MM.1S (cell line): ENCODE data around the gene KSR1.
"Not testable (repeated sequence)": the region's sequence is repeated elsewhere in the genome, so short reads cannot be mapped to it uniquely, and the experiment has no call there.

Experiments used
- DNase-seq: peaks from one replicate; pipeline ENCODE4 v3.0.0-alpha.2; 2015
- H2AFZ ChIP-seq: fragments of 300-600 bp; sonication (generic); 2 replicates; pipeline ENCODE4 v1.6.0; 2016; ENCODE audit warnings: antibody characterized with exemption, low read length
- H3F3A ChIP-seq: fragments of 300-600 bp; sonication (generic); 2 replicates; pipeline ENCODE4 v1.6.1; 2016; ENCODE audit warnings: mild to moderate bottlenecking, antibody characterized with exemption, low read length, moderate library complexity, mixed read lengths; ENCODE audit not compliant: insufficient read depth
- H3K27ac ChIP-seq: fragments of 300-600 bp; sonication (generic); 2 replicates; pipeline ENCODE4 v1.5.1; 2016; ENCODE audit warnings: mild to moderate bottlenecking, low read length
- H3K27me3 ChIP-seq: fragments of 300-600 bp; sonication (generic); replicated peaks from 2 replicates; pipeline ENCODE4 v1.6.0; 2016; ENCODE audit warnings: low read length; ENCODE audit not compliant: insufficient read depth
- H3K36me3 ChIP-seq: fragments of 300-600 bp; sonication (generic); replicated peaks from 2 replicates; pipeline ENCODE4 v1.6.1; 2016; ENCODE audit warnings: mild to moderate bottlenecking, low read length, mixed read lengths; ENCODE audit not compliant: insufficient read depth
- H3K4me1 ChIP-seq: fragments of 300-600 bp; sonication (generic); 2 replicates; pipeline ENCODE4 v1.6.1; 2016; ENCODE audit warnings: low read length, mixed read lengths
- H3K4me2 ChIP-seq: fragments of 300-600 bp; sonication (generic); 2 replicates; pipeline ENCODE4 v1.6.0; 2016; ENCODE audit warnings: low read depth, low read length
- H3K4me3 ChIP-seq: fragments of 300-600 bp; sonication (generic); 2 replicates; pipeline ENCODE4 v1.5.1; 2016; ENCODE audit warnings: low read length, mixed read lengths
- H3K79me2 ChIP-seq: fragments of 300-600 bp; sonication (generic); 2 replicates; pipeline ENCODE4 v1.6.1; 2016; ENCODE audit warnings: mixed run types, low read length, mixed read lengths
- H3K9ac ChIP-seq: fragments of 300-600 bp; sonication (generic); 2 replicates; pipeline ENCODE4 v1.6.1; 2016; ENCODE audit warnings: low read length, mixed read lengths
- H3K9me2 ChIP-seq: fragments of 300-600 bp; sonication (generic); replicated peaks from 2 replicates; pipeline ENCODE4 v1.6.1; 2016; ENCODE audit warnings: mild to moderate bottlenecking, low read length, mixed read lengths; ENCODE audit not compliant: insufficient read depth
- H3K9me3 ChIP-seq: fragments of 300-600 bp; sonication (generic); replicated peaks from 2 replicates; pipeline ENCODE4 v1.6.1; 2016; ENCODE audit warnings: mild to moderate bottlenecking, low read length, mixed read lengths; ENCODE audit not compliant: insufficient read depth
- H4K20me1 ChIP-seq: fragments of 300-600 bp; sonication (generic); 2 replicates; pipeline ENCODE4 v1.6.1; 2016; ENCODE audit warnings: mild to moderate bottlenecking, low read length, moderate library complexity, mixed read lengths; ENCODE audit not compliant: insufficient read depth
- CTCF ChIP-seq: fragments of 300-600 bp; sonication (generic); IDR thresholded peaks from 2 replicates; pipeline ENCODE4 v1.5.1; 2016; ENCODE audit warnings: antibody characterized with exemption, low read length, mixed read lengths
- EZH2 ChIP-seq: fragments of 300-600 bp; sonication (generic); optimal IDR thresholded peaks from 2 replicates; pipeline ENCODE3; 2017; ENCODE audit warnings: low read depth, mild to moderate bottlenecking, antibody characterized with exemption, low read length, mixed read lengths
- EZH2phosphoT487 ChIP-seq: fragments of 300-600 bp; sonication (generic); IDR thresholded peaks from 2 replicates; pipeline ENCODE4 v1.6.1; 2018; ENCODE audit warnings: antibody characterized with exemption, low read length

KSR1 gene

GRCh38 chr17:27424516-27424915, 31.7 kb upstream of the KSR1 start:
- TF ChIP-seq CTCF (no peak), EZH2phosphoT487 (no peak), EZH2 (no peak)
- H2AFZ ChIP-seq, result no peak overlapping the region
- H3K9me3 ChIP-seq, result no peaks in the 10 kb centered on the region
- H4K20me1 ChIP-seq, result no peaks in the 10 kb centered on the region
- H3F3A ChIP-seq, result peaks cover 10% of the 10 kb centered on the region
- H3K4me2 ChIP-seq, result no peak overlapping the region
- no peaks in the 10 kb centered on the region for H3K27me3 ChIP-seq
- H3K27ac ChIP-seq, result no peak overlapping the region
- no peaks in the 10 kb centered on the region for H3K9me2 ChIP-seq
- DNase-seq, result no peak
- H3K4me1 ChIP-seq, result peaks cover 16% of the 10 kb centered on the region
- no peaks in the 10 kb centered on the region for H3K79me2 ChIP-seq
- H3K9ac ChIP-seq, result no peak overlapping the region
- H3K4me3 ChIP-seq, result no peak overlapping the region
- no peaks in the 10 kb centered on the region for H3K36me3 ChIP-seq

GRCh38 chr17:27424941-27425340, 31.3 kb upstream of the KSR1 start:
- Histone ChIP-seq H3K4me2 (no peak overlapping the region), H4K20me1 (no peaks in the 10 kb centered on the region), H3K27ac (no peak overlapping the region), H3K79me2 (no peaks in the 10 kb centered on the region), H3K27me3 (no peaks in the 10 kb centered on the region), H3K9ac (no peak overlapping the region), H3K4me1 (peaks cover 16% of the 10 kb centered on the region), H3F3A (peaks cover 10% of the 10 kb centered on the region), H3K9me3 (no peaks in the 10 kb centered on the region), H3K4me3 (no peak overlapping the region), H2AFZ (no peak overlapping the region), H3K9me2 (no peaks in the 10 kb centered on the region), H3K36me3 (no peaks in the 10 kb centered on the region)
- no peak for DNase-seq
- TF ChIP-seq EZH2phosphoT487 (no peak), CTCF (no peak), EZH2 (no peak)

- not testable (repeated sequence) for H2AFZ ChIP-seq, DNase-seq, H3K9me2 ChIP-seq, H3K79me2 ChIP-seq, H3K27me3 ChIP-seq, H3K4me2 ChIP-seq, H3K36me3 ChIP-seq, H3K9ac ChIP-seq, H3K9me3 ChIP-seq, H3K27ac ChIP-seq, H4K20me1 ChIP-seq, H3K4me3 ChIP-seq
- H3F3A ChIP-seq, result peaks cover 10% of the 10 kb centered on the region
- H3K4me1 ChIP-seq, result peaks cover 16% of the 10 kb centered on the region
Measured at GRCh38 chr17:27425571-27425970, 30.7 kb upstream of the KSR1 start.

GRCh38 chr17:27425991-27426390, 30.3 kb upstream of the KSR1 start:
- DNase-seq, result no peak
- Histone ChIP-seq H3F3A (peaks cover 10% of the 10 kb centered on the region), H4K20me1 (no peaks in the 10 kb centered on the region), H3K27ac (no peak overlapping the region), H3K36me3 (no peaks in the 10 kb centered on the region), H3K27me3 (no peaks in the 10 kb centered on the region), H3K9me3 (no peaks in the 10 kb centered on the region), H3K9ac (no peak overlapping the region), H3K4me2 (no peak overlapping the region), H3K4me1 (peaks cover 16% of the 10 kb centered on the region), H3K79me2 (no peaks in the 10 kb centered on the region), H2AFZ (no peak overlapping the region), H3K4me3 (no peak overlapping the region), H3K9me2 (no peaks in the 10 kb centered on the region)
- TF ChIP-seq EZH2phosphoT487, result no peak
- no peak for TF ChIP-seq CTCF
- no peak for TF ChIP-seq EZH2

DNA sequence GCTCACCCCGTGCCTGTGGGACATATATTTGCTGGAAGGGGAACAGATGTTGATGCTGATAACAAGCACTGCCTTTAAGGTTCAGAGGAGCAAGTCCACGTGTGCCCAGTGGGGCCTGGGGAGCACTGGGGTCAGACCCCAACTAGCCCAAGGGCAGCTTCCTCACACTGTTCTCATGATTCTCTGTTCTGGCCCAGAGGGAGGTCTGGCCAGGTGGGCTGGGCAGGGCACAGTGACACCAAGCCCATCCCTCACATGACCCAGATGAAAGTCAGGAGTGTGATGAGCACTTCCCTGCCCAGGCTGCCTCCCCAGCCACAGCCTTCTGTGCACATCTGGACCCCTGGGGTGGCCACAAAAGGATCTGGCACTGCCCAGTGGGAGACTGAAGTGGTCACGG, 29.8 kb upstream of the KSR1 start:
- Histone ChIP-seq H3K4me1 (peaks cover 16% of the 10 kb centered on the region), H3F3A (peaks cover 10% of the 10 kb centered on the region)
- not testable (repeated sequence) for H4K20me1 ChIP-seq, H3K9ac ChIP-seq, DNase-seq, H3K79me2 ChIP-seq, H3K4me3 ChIP-seq, H2AFZ ChIP-seq, H3K36me3 ChIP-seq, H3K9me2 ChIP-seq, H3K9me3 ChIP-seq, H3K4me2 ChIP-seq, H3K27ac ChIP-seq, H3K27me3 ChIP-seq

DNA sequence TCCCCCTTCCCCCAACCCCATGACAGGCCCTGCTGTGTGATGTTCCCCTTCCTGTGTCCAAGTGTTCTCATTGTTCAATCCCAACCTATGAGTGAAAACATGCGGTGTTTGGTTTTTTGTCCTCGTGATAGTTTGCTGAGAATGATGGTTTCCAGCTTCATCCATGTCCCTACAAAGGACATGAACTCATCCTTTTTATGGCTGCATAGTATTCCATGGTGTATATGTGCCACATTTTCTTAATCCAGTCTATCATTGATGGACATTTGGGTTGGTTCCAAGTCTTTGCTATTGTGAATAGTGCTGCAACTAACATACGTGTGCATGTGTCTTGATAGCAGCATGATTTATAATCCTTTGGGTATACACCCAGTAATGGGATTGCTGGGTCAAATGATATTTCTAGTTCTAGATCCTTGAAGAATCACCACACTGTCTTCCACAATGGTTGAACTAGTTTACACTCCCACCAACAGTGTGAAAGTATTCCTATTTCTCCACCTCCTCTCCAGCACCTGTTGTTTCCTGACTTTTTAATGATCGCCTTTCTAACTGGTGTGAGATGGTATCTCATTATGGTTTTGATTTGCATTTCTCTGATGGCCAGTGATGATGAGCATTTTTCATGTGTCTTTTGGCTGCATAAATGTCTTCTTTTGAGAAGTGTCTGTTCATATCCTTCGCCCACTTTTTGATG, 28.9 kb upstream of the KSR1 start:
- DNase-seq, H3K9ac ChIP-seq: not testable (repeated sequence)

More for the DNA sequence above, 28.9 kb upstream of the KSR1 start:
- H3K4me3 ChIP-seq, H3K36me3 ChIP-seq, H3K27ac ChIP-seq, H3K9me3 ChIP-seq, H3K4me2 ChIP-seq, H2AFZ ChIP-seq, H3K79me2 ChIP-seq, H3K27me3 ChIP-seq, H3K9me2 ChIP-seq, H4K20me1 ChIP-seq: not testable (repeated sequence)
- H3F3A ChIP-seq, result peaks cover 10% of the 10 kb centered on the region
- H3K4me1 ChIP-seq, result peaks cover 16% of the 10 kb centered on the region
